Activated CD4-positive, alpha-beta T cell treated with anti-CD3 and anti-CD28 coated beads, Interleukin-2, amount 50 U/mL, for 4 hours (primary cell): Measurements from ENCODE around the gene TAMM41.
"Not testable (repeated sequence)": the region's sequence is repeated elsewhere in the genome, so short reads cannot be mapped to it uniquely, and the experiment has no call there.

Source experiments
- DNase-seq, 2 experiments: peaks; one replicate each; pipeline ENCODE4 v3.0.0-alpha.2; 2020

The TAMM41 gene

DNA sequence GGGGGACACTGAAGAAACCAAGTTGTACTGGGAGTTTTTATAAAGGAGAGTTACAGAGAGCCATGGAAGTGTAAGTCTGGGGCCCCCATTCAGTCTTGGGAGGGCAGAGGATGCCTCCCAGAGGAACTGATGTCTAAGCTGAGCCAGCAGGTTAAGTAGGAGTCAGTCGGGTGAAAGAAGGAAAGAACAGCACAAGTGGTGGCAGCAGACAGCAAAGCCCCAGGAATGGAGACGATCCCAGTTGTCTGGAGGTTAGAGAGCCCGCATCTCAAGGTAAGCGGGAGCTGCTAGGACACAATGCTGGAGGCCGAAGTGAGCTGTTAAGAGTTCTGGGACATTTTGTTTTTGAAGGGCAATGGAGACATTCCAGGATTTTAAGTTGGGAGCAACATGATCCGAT, 88.8 kb downstream of the TAMM41 start:
- no peak for DNase-seq

DNA sequence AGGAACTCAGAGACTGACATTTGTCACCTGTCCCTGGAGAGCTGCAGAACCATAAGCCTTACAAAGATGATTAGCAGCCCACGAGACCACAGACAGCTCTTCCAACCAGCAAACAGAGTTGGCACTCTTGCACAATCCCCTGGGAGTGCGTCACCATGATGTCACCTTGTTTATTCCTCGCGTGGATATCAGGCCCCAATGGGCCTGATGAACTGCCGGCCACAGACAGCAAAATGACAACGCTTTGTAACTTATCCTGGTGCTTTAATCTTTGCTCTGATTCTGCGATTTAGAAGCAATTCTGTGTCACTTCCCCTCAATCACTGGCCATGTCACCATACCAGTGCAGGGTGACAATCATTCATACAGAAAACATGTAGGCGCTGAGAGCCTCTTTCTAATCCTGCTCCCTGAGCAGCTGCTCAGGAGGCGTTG, 89.2 kb downstream of the TAMM41 start:
- DNase-seq, result no peak

DNA sequence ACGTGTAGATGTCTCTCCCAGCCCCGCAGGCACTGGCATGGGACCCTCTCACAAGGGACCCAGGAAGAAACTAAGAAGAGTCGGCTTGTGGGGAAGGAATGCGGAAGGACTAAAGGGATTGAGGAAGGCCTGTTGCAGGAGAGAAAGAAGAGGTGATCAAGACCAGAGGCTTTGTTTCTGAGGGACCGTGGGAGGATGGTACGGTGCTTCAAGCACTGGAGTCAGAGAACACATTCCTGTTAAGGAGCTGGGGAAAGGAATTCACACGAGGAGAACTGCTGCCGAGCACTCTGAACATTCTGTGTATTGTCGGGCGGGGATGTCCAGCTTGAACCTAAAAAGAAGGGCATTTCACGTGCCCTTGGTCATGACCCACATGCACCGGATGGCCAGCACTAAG, 91.4 kb downstream of the TAMM41 start:
- no peak for DNase-seq

DNA sequence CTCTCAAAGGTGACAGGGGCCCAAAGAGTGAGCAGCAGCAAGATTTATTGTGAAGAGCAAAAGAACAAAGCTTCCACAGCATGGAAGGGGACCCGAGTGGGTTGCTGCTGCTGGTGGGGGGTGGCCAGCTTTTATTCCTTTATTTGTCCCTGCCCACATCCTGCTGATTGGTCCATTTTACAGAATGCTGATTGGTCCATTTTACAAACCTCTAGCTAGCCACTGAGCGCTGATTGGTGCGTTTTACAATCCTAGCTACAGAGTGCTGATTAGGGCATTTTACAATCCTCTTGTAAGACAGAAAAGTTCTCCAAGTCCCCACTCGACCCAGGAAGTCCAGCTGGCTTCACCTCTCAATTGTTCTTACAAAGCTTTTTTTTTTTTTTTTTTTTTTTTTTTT, 94.4 kb downstream of the TAMM41 start:
- not testable (repeated sequence) for DNase-seq

DNA sequence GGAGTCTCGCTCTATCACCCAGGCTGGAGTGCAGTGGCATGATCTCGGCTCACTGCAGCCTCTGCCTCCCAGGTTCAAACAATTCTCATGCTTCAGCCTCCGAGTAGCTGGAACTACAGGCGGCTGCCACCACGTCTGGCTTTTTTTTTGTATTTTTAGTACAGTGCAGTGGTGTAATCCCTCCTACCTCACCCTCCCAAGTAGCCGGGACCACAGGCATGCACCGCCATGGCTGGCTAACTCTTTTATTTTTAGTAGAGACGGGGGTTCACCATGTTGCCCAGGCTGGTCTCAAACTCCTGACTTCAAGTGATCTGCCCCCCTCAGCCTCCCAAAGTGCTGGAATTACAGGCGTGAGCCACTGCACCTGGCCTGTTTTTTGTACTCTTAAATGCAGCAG, 98.4 kb downstream of the TAMM41 start:
- DNase-seq, result not testable (repeated sequence)
